HG02763 (cell line): ENCODE measurements around the gene PRLHR.

Experiments used
- ATAC-seq: cut with Tn5 transposase; IDR thresholded peaks from one replicate; pipeline ENCODE4 v1.9.1; 2021; ENCODE audit warnings: mild to moderate bottlenecking, moderate library complexity; ENCODE audit not compliant: unreplicated experiment

Gene PRLHR

GRCh38 chr10:118564114-118564513 lies 31.3 kb downstream of the PRLHR start:
- no peak for ATAC-seq

GRCh38 chr10:118563373-118563890 lies 32.0 kb downstream of the PRLHR start:
- ATAC-seq: no peak

- no peak for ATAC-seq
Observed at GRCh38 chr10:118562851-118563250, 32.6 kb downstream of the PRLHR start.

GRCh38 chr10:118557946-118558345 lies 37.5 kb downstream of the PRLHR start:
- no peak for ATAC-seq

- no peak for ATAC-seq
Observed at GRCh38 chr10:118551535-118552100, 43.8 kb downstream of the PRLHR start.

GRCh38 chr10:118547282-118547681 lies 48.2 kb downstream of the PRLHR start:
- ATAC-seq: no peak

- ATAC-seq: no peak
Observed at GRCh38 chr10:118546479-118546878, 49.0 kb downstream of the PRLHR start.

- ATAC-seq: no peak
Observed at GRCh38 chr10:118545381-118545780, 50.1 kb downstream of the PRLHR start.

GRCh38 chr10:118544401-118544948 lies 51.0 kb downstream of the PRLHR start:
- no peak for ATAC-seq

- ATAC-seq: no peak
Observed at GRCh38 chr10:118543714-118544400, 51.6 kb downstream of the PRLHR start.

GRCh38 chr10:118542745-118543144 lies 52.7 kb downstream of the PRLHR start:
- ATAC-seq: no peak

- ATAC-seq: no peak
Observed at GRCh38 chr10:118542205-118542604, 53.2 kb downstream of the PRLHR start.

- no peak for ATAC-seq
Observed at GRCh38 chr10:118541718-118542117, 53.7 kb downstream of the PRLHR start.
